H1 (cell line): ENCODE results near the gene CLASP2. TPM values are rescaled to one million over a fixed set of nuclear protein-coding genes. Genes with fewer than 3 reads are reported as not detected.

Experiments
- BACH1 ChIP-seq: IDR thresholded peaks from 2 replicates; pipeline ENCODE4 v1.6.1; 2012; ENCODE audit warnings: low read length, improper control_type of control experiment
- CBX5 ChIP-seq: fragments of 300-800, 300-1000 bp; sonication (generic); IDR thresholded peaks from 2 replicates; pipeline ENCODE4 v1.7.1; 2016; ENCODE audit warnings: antibody characterized with exemption, low read length, low read depth
- HDAC2 ChIP-seq, 2 experiments: fragments of 300-600 bp in 1 of 2; sonication (generic) in 1 of 2; IDR thresholded peaks; 2 replicates each; pipeline ENCODE4 v1.6.1; 2011 to 2012; ENCODE audit warnings: low read depth in 2 of 2, low read length in 2 of 2, mild to moderate bottlenecking in 2 of 2, moderate library complexity in 2 of 2, borderline replicate concordance in 1 of 2, inconsistent platforms in 1 of 2
- NRF1 ChIP-seq: IDR thresholded peaks from 2 replicates; pipeline ENCODE4 v1.6.1; 2011; ENCODE audit warnings: mild to moderate bottlenecking, low read depth, low read length, improper control_type of control experiment
- RBBP5 ChIP-seq: IDR thresholded peaks from 2 replicates; pipeline ENCODE4 v1.7.1; 2012; ENCODE audit warnings: low read depth, mild to moderate bottlenecking, inconsistent platforms, low read length, moderate library complexity, borderline replicate concordance
- SIN3A ChIP-seq, 2 experiments: IDR thresholded peaks in 1 of 2; conservative IDR thresholded peaks in 1 of 2; 2 replicates each; pipeline ENCODE4 v1.6.1; 2011 to 2012; ENCODE audit warnings: low read length in 2 of 2, improper control_type of control experiment in 1 of 2, low read depth in 1 of 2, mild to moderate bottlenecking in 1 of 2
- SP1 ChIP-seq: IDR thresholded peaks from 2 replicates; pipeline ENCODE4 v1.6.1; 2011; ENCODE audit warnings: low read depth, low read length
- TAF7 ChIP-seq: optimal IDR thresholded peaks from 2 replicates; pipeline ENCODE3; 2011; ENCODE audit warnings: low read depth, mild to moderate bottlenecking, inconsistent platforms, low read length, moderate library complexity, borderline replicate concordance
- ZNF274 ChIP-seq: IDR thresholded peaks from 2 replicates; pipeline ENCODE4 v1.7.0; 2012; ENCODE audit warnings: low read length, borderline replicate concordance; ENCODE audit errors: extremely low read depth
- polyA plus RNA-seq, 7 experiments: library from polyadenylated mRNA; depleted of rRNA in 3 of 7; stranded (reverse) in 5 of 7; unstranded in 2 of 7; fragments of >200 nt in 5 of 7; fragments of 200-250 nt in 2 of 7; gene quantifications; 1 replicate in 5 of 7; 2 replicates in 1 of 7; 4 replicates in 1 of 7; pipeline versions ENCODE4 v1.2.1 to v1.2.3, GENCODE V29; 2011 to 2013; ENCODE audit warnings: missing spikeins in 2 of 7, mixed read lengths in 2 of 7
- total RNA-seq: library from RNA; stranded (reverse); fragmentation: NEBNext Ultra II Directional; extraction: Animal tissue kit (Norgen Biotek cat#: 25700); gene quantifications from 2 replicates; pipeline ENCODE4 v1.2.1, GENCODE V29; 2021
- TF ChIP-seq, protein P1 (sequence below): fragments of 300-600 bp; sonication (generic); IDR thresholded peaks from 2 replicates; pipeline ENCODE4 v1.7.1; 2012; ENCODE audit warnings: low read length, moderate library complexity, mild to moderate bottlenecking, inconsistent platforms; ENCODE audit not compliant: insufficient replicate concordance

Gene CLASP2
- total and polyA plus RNA-seq, 2 of the 8 experiments (the other 6 are each of a cell fraction or from before 2014, with no cell fraction given) = 21.7 to 58.0 TPM

DNA sequence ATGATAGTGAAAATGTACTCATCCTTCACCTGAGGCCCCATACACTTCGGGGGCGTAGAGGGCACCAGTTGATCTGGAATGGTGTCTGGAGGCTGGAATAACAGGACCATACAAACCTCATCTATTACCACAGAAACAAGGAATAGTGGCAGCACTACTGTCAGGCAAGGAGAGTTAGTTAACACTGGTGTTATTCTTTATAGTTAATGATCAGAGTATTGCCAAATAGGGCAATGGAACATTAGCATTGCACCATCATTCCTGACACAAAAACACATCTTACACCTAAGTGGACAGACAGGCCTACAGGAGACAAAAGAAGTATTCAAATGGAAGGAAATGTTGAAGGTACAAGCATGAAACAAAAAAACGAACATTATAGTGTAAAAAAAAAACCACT lies 140.9 kb downstream of the CLASP2 start (continued):
- TF ChIP-seq, protein P1, sequence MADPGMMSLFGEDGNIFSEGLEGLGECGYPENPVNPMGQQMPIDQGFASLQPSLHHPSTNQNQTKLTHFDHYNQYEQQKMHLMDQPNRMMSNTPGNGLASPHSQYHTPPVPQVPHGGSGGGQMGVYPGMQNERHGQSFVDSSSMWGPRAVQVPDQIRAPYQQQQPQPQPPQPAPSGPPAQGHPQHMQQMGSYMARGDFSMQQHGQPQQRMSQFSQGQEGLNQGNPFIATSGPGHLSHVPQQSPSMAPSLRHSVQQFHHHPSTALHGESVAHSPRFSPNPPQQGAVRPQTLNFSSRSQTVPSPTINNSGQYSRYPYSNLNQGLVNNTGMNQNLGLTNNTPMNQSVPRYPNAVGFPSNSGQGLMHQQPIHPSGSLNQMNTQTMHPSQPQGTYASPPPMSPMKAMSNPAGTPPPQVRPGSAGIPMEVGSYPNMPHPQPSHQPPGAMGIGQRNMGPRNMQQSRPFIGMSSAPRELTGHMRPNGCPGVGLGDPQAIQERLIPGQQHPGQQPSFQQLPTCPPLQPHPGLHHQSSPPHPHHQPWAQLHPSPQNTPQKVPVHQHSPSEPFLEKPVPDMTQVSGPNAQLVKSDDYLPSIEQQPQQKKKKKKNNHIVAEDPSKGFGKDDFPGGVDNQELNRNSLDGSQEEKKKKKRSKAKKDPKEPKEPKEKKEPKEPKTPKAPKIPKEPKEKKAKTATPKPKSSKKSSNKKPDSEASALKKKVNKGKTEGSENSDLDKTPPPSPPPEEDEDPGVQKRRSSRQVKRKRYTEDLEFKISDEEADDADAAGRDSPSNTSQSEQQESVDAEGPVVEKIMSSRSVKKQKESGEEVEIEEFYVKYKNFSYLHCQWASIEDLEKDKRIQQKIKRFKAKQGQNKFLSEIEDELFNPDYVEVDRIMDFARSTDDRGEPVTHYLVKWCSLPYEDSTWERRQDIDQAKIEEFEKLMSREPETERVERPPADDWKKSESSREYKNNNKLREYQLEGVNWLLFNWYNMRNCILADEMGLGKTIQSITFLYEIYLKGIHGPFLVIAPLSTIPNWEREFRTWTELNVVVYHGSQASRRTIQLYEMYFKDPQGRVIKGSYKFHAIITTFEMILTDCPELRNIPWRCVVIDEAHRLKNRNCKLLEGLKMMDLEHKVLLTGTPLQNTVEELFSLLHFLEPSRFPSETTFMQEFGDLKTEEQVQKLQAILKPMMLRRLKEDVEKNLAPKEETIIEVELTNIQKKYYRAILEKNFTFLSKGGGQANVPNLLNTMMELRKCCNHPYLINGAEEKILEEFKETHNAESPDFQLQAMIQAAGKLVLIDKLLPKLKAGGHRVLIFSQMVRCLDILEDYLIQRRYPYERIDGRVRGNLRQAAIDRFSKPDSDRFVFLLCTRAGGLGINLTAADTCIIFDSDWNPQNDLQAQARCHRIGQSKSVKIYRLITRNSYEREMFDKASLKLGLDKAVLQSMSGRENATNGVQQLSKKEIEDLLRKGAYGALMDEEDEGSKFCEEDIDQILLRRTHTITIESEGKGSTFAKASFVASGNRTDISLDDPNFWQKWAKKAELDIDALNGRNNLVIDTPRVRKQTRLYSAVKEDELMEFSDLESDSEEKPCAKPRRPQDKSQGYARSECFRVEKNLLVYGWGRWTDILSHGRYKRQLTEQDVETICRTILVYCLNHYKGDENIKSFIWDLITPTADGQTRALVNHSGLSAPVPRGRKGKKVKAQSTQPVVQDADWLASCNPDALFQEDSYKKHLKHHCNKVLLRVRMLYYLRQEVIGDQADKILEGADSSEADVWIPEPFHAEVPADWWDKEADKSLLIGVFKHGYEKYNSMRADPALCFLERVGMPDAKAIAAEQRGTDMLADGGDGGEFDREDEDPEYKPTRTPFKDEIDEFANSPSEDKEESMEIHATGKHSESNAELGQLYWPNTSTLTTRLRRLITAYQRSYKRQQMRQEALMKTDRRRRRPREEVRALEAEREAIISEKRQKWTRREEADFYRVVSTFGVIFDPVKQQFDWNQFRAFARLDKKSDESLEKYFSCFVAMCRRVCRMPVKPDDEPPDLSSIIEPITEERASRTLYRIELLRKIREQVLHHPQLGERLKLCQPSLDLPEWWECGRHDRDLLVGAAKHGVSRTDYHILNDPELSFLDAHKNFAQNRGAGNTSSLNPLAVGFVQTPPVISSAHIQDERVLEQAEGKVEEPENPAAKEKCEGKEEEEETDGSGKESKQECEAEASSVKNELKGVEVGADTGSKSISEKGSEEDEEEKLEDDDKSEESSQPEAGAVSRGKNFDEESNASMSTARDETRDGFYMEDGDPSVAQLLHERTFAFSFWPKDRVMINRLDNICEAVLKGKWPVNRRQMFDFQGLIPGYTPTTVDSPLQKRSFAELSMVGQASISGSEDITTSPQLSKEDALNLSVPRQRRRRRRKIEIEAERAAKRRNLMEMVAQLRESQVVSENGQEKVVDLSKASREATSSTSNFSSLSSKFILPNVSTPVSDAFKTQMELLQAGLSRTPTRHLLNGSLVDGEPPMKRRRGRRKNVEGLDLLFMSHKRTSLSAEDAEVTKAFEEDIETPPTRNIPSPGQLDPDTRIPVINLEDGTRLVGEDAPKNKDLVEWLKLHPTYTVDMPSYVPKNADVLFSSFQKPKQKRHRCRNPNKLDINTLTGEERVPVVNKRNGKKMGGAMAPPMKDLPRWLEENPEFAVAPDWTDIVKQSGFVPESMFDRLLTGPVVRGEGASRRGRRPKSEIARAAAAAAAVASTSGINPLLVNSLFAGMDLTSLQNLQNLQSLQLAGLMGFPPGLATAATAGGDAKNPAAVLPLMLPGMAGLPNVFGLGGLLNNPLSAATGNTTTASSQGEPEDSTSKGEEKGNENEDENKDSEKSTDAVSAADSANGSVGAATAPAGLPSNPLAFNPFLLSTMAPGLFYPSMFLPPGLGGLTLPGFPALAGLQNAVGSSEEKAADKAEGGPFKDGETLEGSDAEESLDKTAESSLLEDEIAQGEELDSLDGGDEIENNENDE = no peak
- TF ChIP-seq ZNF274 (no peak), BACH1 (no peak), SP1 (no peak), TAF7 (no peak), CBX5 (no peak), RBBP5 (no peak), SIN3A (conservative IDR thresholded peaks at IDR 0.05 in 1 of 2, IDR thresholded peaks at IDR 0.05 in 1 of 2; ENCODE audit: low read depth in 1 of 2, low read length in 2 of 2) (no peak), HDAC2 (IDR thresholded peaks at IDR 0.05; ENCODE audit: borderline replicate concordance in 1 of 2, low read depth in 2 of 2, low read length in 2 of 2) (no peak), NRF1 (no peak)
